ENCODE data around the gene SH3BP2. TPM values are rescaled to one million over a fixed set of nuclear protein-coding genes. Genes with fewer than 3 reads are reported as not detected.

Gene SH3BP2
- total and polyA plus RNA-seq, 8 donors, result 34.9 to 113 (median 52.4) TPM

GRCh38 chr4:2848449-2848848 lies 55.6 kb downstream of the SH3BP2 start:
- intact Hi-C loops (cut with DNase I), result no loop called here
- Histone ChIP-seq H3K27ac (peak overlapping the region in 1 of 2 donors; percentile 46), H3K36me3 (peaks cover 0 to 4% of the 10 kb centered on the region in 2 donors), H3K4me3 (no peak overlapping the region), H3K27me3 (no peaks in the 10 kb centered on the region), H3K9me3 (no peaks in the 10 kb centered on the region), H3K4me1 (peaks cover 33 to 87% of the 10 kb centered on the region in 2 donors)
- no peak for DNase-seq
- ATAC-seq, result peak; percentile 30
- no peak for TF ChIP-seq CTCF (IDR thresholded peaks at IDR 0.05)

GRCh38 chr4:2849267-2850152 lies 56.6 kb downstream of the SH3BP2 start:
- peaks cover 34 to 96% of the 10 kb centered on the region in 2 donors for H3K4me1 ChIP-seq

GRCh38 chr4:2850966-2851798 lies 58.3 kb downstream of the SH3BP2 start:
- Histone ChIP-seq H3K4me3 (no peak overlapping the region), H3K36me3 (peaks cover 0 to 17% of the 10 kb centered on the region in 2 donors), H3K27ac (peak overlapping the region in 1 of 2 donors; percentile 2), H3K4me1 (peaks cover 19 to 96% of the 10 kb centered on the region in 2 donors), H3K9me3 (no peaks in the 10 kb centered on the region), H3K27me3 (no peaks in the 10 kb centered on the region)
- DNase-seq (no peak), ATAC-seq (no peak)
- no peak for TF ChIP-seq CTCF (IDR thresholded peaks at IDR 0.05)
- intact Hi-C loops (cut with DNase I), result no loop called here

More at GRCh38 chr4:2849267-2850152, 56.6 kb downstream of the SH3BP2 start:
- intact Hi-C loops (cut with DNase I), result no loop called here
- ATAC-seq (peak; percentile 63), DNase-seq (no peak)
- no peak overlapping the region for H3K4me3 ChIP-seq
- no peaks in the 10 kb centered on the region for H3K27me3 ChIP-seq
- TF ChIP-seq CTCF (IDR thresholded peaks at IDR 0.05), result no peak
- no peaks in the 10 kb centered on the region for H3K9me3 ChIP-seq
- peak overlapping the region in 1 of 2 donors; percentile 46 for H3K27ac ChIP-seq
- H3K36me3 ChIP-seq, result peaks cover 0 to 14% of the 10 kb centered on the region in 2 donors

GRCh38 chr4:2852481-2852921 lies 59.6 kb downstream of the SH3BP2 start:
- peak; percentile 20 for ATAC-seq
- peak in 1 of 4 donors; percentile 61 for DNase-seq
- peaks cover 0 to 17% of the 10 kb centered on the region in 2 donors for H3K36me3 ChIP-seq
- no peaks in the 10 kb centered on the region for H3K27me3 ChIP-seq
- H3K4me1 ChIP-seq, result peaks cover 15 to 95% of the 10 kb centered on the region in 2 donors
- peak overlapping the region in 1 of 2 donors; percentile 14 for H3K27ac ChIP-seq
- no peaks in the 10 kb centered on the region for H3K9me3 ChIP-seq
- TF ChIP-seq CTCF (IDR thresholded peaks at IDR 0.05), result no peak
- no peak overlapping the region for H3K4me3 ChIP-seq
- intact Hi-C loops (cut with DNase I), result no loop called here
